GM12878 (cell line): ENCODE data around the gene PSAT1. TPM values are rescaled to one million over a fixed set of nuclear protein-coding genes. Genes with fewer than 3 reads are reported as not detected.

Source experiments
- ATAC-seq: fragments of 200-7000 bp; cut with Tn5 transposase; 3 replicates; pipeline ENCODE4 v1.9.1; 2020; ENCODE audit warnings: mild to moderate bottlenecking, moderate library complexity
- BruUV-seq: library from RNA; stranded (reverse); fragments of 400-500 nt; replicated peaks from 2 replicates; lab custom pipeline; 2021; lab: Mats Ljungman, UMichigan
- CTCF ChIA-PET: fragments of 300-600 bp; sonication (Branson Sonifier 250); formaldehyde crosslinking; extraction: SDS; loops from one replicate; lab custom pipeline; 2021; ENCODE audit warnings: inconsistent platforms; lab: Yijun Ruan, JAX
- POLR2A ChIA-PET: fragments of 350-600 bp; formaldehyde crosslinking; extraction: SDS; loops from one replicate; lab custom pipeline; 2021; ENCODE audit warnings: inconsistent platforms; lab: Charles Lee
- RAD21 ChIA-PET: fragments of 300-600 bp; sonication (Branson Sonifier 250); formaldehyde crosslinking; loops from one replicate; lab custom pipeline; 2023; ENCODE audit warnings: antibody characterized with exemption; ENCODE audit not compliant: unreplicated experiment; lab: Charles Lee
- SMC1A ChIA-PET: fragments of 300-600 bp; sonication (Branson Sonifier 250); formaldehyde crosslinking; loops from one replicate; lab custom pipeline; 2023; ENCODE audit not compliant: unreplicated experiment, uncharacterized antibody; lab: Charles Lee
- DNase-seq: peaks from one replicate; pipeline ENCODE4 v3.0.0-alpha.2; 2011; ENCODE audit warnings: low read depth, low spot score
- FAIRE-seq: peaks from 3 replicates; lab custom pipeline; 2011; peaks lifted over from hg19 to GRCh38; lab: Jason Lieb, UNC
- H2AFZ ChIP-seq: 2 replicates; pipeline ENCODE4 v1.6.0; 2011; ENCODE audit warnings: low read depth, low read length, control low read depth; ENCODE audit not compliant: control insufficient read depth
- H3K27ac ChIP-seq: 2 replicates; pipeline ENCODE4 v1.5.1; 2011; ENCODE audit warnings: control low read depth; ENCODE audit not compliant: control insufficient read depth, insufficient read depth
- H3K27me3 ChIP-seq, 2 experiments: replicated peaks in 1 of 2; 2 replicates each; pipeline versions ENCODE4 v1.6.0 to v1.6.1; 2011; ENCODE audit warnings: low read length in 1 of 2; ENCODE audit not compliant: control insufficient read depth in 2 of 2, insufficient read depth in 2 of 2
- H3K36me3 ChIP-seq, 2 experiments: 2 replicates each; pipeline ENCODE4 v1.5.1; 2011; ENCODE audit warnings: low read length in 1 of 2; ENCODE audit not compliant: control insufficient read depth in 2 of 2, insufficient read depth in 2 of 2
- H3K4me1 ChIP-seq: 2 replicates; pipeline ENCODE4 v1.6.1; 2011; ENCODE audit warnings: mild to moderate bottlenecking, low read length, moderate library complexity, mixed read lengths; ENCODE audit not compliant: control insufficient read depth, insufficient read depth
- H3K4me2 ChIP-seq: 2 replicates; pipeline ENCODE4 v1.6.0; 2011; ENCODE audit warnings: control low read depth; ENCODE audit not compliant: control insufficient read depth, insufficient read depth
- H3K4me3 ChIP-seq: fragments of 200-600 bp; sonication (generic); 2 replicates; pipeline ENCODE4 v1.5.1; 2016
- H3K79me2 ChIP-seq: 2 replicates; pipeline ENCODE4 v1.6.0; 2011; ENCODE audit warnings: low read length; ENCODE audit not compliant: control insufficient read depth, insufficient read depth
- H3K9ac ChIP-seq: 2 replicates; pipeline ENCODE4 v1.8.0; 2011; ENCODE audit warnings: low read length, control low read depth, mixed read lengths; ENCODE audit not compliant: control insufficient read depth, insufficient read depth
- H3K9me3 ChIP-seq: replicated peaks from 3 replicates; pipeline ENCODE4 v1.5.1; 2011; ENCODE audit warnings: mild to moderate bottlenecking, low read length; ENCODE audit not compliant: control insufficient read depth, insufficient read depth
- H4K20me1 ChIP-seq: 2 replicates; pipeline ENCODE4 v1.6.0; 2011; ENCODE audit not compliant: control insufficient read depth, insufficient read depth
- FOXM1 ChIP-seq: IDR thresholded peaks from 2 replicates; pipeline ENCODE4 v1.6.1; 2012; ENCODE audit warnings: low read depth, mild to moderate bottlenecking, inconsistent platforms, low read length, moderate library complexity
- IRF4 ChIP-seq: IDR thresholded peaks from 2 replicates; pipeline ENCODE4 v1.6.1; 2011; ENCODE audit warnings: low read depth, low read length
- YBX1 ChIP-seq: fragments of 450-650 bp; IDR thresholded peaks from 2 replicates; pipeline ENCODE4 v1.6.1; 2016; ENCODE audit warnings: antibody characterized with exemption
- WGBS: methylation state at CpG from one replicate; pipeline ENCODE4 v1.1.6; 2016; ENCODE audit warnings: low lambda C conversion rate; ENCODE audit not compliant: insufficient replicate concordance, insufficient coverage; ENCODE audit errors: missing lambda C conversion rate; 5-methylcytosine and 5-hydroxymethylcytosine counted together
- in situ Hi-C: fragments of 300-500 bp; cut with MboI; formaldehyde crosslinking; loops from 9 replicates; pipeline ENCODE4 v1.14.3; 2018; ENCODE audit warnings: mixed read lengths
- intact Hi-C: fragments of 100-400 bp; cut with micrococcal nuclease; formaldehyde crosslinking; loops from one replicate; pipeline ENCODE4 v1.14.2; 2022; ENCODE audit not compliant: unreplicated experiment
- polyA plus RNA-seq, 11 experiments: library from polyadenylated mRNA; depleted of rRNA in 4 of 11; unstranded in 6 of 11; stranded (reverse) in 5 of 11; fragments of >200 nt; fragmentation: Nextera tagmentation in 4 of 11; fragmentation: Illumina TruSeq in 1 of 11; extraction: Ambion mirVana in 4 of 11; extraction: Trizol in 1 of 11; gene quantifications; 1 replicate in 1 of 11; 2 replicates in 10 of 11; pipeline versions ENCODE4 v1.2.1 to v1.2.3, GENCODE V29; 2011 to 2016; ENCODE audit warnings: inconsistent platforms in 2 of 11, missing spikeins in 2 of 11, low read depth in 1 of 11
- total RNA-seq, 4 experiments: library from RNA; depleted of rRNA in 3 of 4; stranded (reverse); fragments of >200 nt in 3 of 4; fragmentation: Illumina TruSeq in 1 of 4; extraction: Trizol in 1 of 4; gene quantifications; 2 replicates each; pipeline versions ENCODE4 v1.2.1 to v1.2.3, GENCODE V29; 2013 to 2021
- TF ChIP-seq, protein P1 (sequence below): IDR thresholded peaks from 2 replicates; pipeline ENCODE4 v1.6.1; 2012; ENCODE audit warnings: improper control_type of control experiment, low read depth, low read length; ENCODE audit not compliant: insufficient replicate concordance
- TF ChIP-seq, protein P2 (sequence below): fragments of 450-650 bp; IDR thresholded peaks from 2 replicates; pipeline ENCODE4 v1.6.1; 2017; ENCODE audit warnings: mild to moderate bottlenecking, moderate library complexity
- TF ChIP-seq, protein P3 (sequence below): fragments of 450-650 bp; IDR thresholded peaks from 2 replicates; pipeline ENCODE4 v1.6.1; 2017; ENCODE audit warnings: antibody characterized with exemption, mild to moderate bottlenecking, moderate library complexity

Gene PSAT1
- total and polyA plus RNA-seq, 10 of the 15 experiments (the other 5 are each of a cell fraction or from before 2014, with no cell fraction given) = 35.1 to 126 (median 51.9) TPM

DNA sequence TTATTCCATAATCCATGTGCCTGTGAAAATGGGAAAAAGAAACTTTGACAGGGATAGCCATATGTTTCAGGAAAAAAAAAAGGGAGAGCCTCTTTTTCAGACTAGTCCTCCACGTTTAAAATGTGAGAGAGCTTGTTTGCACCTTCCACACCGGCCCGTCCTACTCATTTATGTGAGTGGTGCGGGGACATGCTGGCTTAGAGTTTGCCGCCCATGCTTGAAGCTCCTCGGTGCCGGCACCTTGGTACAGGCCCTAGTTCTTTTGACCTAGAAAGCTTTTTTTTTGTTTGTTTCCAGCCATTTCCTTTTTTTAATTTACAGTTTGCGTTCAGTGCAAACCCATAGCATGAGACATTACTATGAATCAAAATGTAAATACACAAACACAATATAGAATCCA lies 27.8 kb downstream of the PSAT1 start:
- RAD21 ChIA-PET = no interaction called here
- Histone ChIP-seq H3K4me2 (no peak overlapping the region), H3K79me2 (no peaks in the 10 kb centered on the region), H4K20me1 (no peaks in the 10 kb centered on the region), H3K27me3 (no peaks in the 10 kb centered on the region), H3K4me3 (no peak overlapping the region), H3K9ac (no peak overlapping the region), H2AFZ (no peak overlapping the region), H3K9me3 (no peaks in the 10 kb centered on the region), H3K36me3 (peaks cover 0 to 2% of the 10 kb centered on the region in 2 experiments; a peak in 1 of 4 replicates), H3K27ac (no peak overlapping the region), H3K4me1 (no peaks in the 10 kb centered on the region)
- FAIRE-seq (no peak), DNase-seq (no peak), ATAC-seq (no peak)
- 97% methylated on average over 8 of the region's 8 CpGs for WGBS
- TF ChIP-seq YBX1 (no peak), FOXM1 (no peak), IRF4 (no peak)
- TF ChIP-seq, protein P1, sequence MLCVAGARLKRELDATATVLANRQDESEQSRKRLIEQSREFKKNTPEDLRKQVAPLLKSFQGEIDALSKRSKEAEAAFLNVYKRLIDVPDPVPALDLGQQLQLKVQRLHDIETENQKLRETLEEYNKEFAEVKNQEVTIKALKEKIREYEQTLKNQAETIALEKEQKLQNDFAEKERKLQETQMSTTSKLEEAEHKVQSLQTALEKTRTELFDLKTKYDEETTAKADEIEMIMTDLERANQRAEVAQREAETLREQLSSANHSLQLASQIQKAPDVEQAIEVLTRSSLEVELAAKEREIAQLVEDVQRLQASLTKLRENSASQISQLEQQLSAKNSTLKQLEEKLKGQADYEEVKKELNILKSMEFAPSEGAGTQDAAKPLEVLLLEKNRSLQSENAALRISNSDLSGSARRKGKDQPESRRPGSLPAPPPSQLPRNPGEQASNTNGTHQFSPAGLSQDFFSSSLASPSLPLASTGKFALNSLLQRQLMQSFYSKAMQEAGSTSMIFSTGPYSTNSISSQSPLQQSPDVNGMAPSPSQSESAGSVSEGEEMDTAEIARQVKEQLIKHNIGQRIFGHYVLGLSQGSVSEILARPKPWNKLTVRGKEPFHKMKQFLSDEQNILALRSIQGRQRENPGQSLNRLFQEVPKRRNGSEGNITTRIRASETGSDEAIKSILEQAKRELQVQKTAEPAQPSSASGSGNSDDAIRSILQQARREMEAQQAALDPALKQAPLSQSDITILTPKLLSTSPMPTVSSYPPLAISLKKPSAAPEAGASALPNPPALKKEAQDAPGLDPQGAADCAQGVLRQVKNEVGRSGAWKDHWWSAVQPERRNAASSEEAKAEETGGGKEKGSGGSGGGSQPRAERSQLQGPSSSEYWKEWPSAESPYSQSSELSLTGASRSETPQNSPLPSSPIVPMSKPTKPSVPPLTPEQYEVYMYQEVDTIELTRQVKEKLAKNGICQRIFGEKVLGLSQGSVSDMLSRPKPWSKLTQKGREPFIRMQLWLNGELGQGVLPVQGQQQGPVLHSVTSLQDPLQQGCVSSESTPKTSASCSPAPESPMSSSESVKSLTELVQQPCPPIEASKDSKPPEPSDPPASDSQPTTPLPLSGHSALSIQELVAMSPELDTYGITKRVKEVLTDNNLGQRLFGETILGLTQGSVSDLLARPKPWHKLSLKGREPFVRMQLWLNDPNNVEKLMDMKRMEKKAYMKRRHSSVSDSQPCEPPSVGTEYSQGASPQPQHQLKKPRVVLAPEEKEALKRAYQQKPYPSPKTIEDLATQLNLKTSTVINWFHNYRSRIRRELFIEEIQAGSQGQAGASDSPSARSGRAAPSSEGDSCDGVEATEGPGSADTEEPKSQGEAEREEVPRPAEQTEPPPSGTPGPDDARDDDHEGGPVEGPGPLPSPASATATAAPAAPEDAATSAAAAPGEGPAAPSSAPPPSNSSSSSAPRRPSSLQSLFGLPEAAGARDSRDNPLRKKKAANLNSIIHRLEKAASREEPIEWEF = no peak
- TF ChIP-seq, protein P2, sequence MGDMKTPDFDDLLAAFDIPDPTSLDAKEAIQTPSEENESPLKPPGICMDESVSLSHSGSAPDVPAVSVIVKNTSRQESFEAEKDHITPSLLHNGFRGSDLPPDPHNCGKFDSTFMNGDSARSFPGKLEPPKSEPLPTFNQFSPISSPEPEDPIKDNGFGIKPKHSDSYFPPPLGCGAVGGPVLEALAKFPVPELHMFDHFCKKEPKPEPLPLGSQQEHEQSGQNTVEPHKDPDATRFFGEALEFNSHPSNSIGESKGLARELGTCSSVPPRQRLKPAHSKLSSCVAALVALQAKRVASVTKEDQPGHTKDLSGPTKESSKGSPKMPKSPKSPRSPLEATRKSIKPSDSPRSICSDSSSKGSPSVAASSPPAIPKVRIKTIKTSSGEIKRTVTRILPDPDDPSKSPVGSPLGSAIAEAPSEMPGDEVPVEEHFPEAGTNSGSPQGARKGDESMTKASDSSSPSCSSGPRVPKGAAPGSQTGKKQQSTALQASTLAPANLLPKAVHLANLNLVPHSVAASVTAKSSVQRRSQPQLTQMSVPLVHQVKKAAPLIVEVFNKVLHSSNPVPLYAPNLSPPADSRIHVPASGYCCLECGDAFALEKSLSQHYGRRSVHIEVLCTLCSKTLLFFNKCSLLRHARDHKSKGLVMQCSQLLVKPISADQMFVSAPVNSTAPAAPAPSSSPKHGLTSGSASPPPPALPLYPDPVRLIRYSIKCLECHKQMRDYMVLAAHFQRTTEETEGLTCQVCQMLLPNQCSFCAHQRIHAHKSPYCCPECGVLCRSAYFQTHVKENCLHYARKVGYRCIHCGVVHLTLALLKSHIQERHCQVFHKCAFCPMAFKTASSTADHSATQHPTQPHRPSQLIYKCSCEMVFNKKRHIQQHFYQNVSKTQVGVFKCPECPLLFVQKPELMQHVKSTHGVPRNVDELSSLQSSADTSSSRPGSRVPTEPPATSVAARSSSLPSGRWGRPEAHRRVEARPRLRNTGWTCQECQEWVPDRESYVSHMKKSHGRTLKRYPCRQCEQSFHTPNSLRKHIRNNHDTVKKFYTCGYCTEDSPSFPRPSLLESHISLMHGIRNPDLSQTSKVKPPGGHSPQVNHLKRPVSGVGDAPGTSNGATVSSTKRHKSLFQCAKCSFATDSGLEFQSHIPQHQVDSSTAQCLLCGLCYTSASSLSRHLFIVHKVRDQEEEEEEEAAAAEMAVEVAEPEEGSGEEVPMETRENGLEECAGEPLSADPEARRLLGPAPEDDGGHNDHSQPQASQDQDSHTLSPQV = no peak
- TF ChIP-seq, protein P3, sequence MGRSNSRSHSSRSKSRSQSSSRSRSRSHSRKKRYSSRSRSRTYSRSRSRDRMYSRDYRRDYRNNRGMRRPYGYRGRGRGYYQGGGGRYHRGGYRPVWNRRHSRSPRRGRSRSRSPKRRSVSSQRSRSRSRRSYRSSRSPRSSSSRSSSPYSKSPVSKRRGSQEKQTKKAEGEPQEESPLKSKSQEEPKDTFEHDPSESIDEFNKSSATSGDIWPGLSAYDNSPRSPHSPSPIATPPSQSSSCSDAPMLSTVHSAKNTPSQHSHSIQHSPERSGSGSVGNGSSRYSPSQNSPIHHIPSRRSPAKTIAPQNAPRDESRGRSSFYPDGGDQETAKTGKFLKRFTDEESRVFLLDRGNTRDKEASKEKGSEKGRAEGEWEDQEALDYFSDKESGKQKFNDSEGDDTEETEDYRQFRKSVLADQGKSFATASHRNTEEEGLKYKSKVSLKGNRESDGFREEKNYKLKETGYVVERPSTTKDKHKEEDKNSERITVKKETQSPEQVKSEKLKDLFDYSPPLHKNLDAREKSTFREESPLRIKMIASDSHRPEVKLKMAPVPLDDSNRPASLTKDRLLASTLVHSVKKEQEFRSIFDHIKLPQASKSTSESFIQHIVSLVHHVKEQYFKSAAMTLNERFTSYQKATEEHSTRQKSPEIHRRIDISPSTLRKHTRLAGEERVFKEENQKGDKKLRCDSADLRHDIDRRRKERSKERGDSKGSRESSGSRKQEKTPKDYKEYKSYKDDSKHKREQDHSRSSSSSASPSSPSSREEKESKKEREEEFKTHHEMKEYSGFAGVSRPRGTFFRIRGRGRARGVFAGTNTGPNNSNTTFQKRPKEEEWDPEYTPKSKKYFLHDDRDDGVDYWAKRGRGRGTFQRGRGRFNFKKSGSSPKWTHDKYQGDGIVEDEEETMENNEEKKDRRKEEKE = no peak
- CTCF ChIA-PET = no interaction called here
- in situ Hi-C loops = no loop called here
- POLR2A ChIA-PET = no interaction called here
- SMC1A ChIA-PET = interaction anchor here (1.4 kb wide), 1 partner anchor 40 kb away, joined by 3 read pairs; no protein-coding TSS in a partner anchor
- intact Hi-C loops = no loop called here
- no TSS peak for BruUV-seq
